ENCODE data around the gene DCP2. TPM values are rescaled to one million over a fixed set of nuclear protein-coding genes. Genes with fewer than 3 reads are reported as not detected.
A peak's percentile ranks its signal among the peaks of the same experiment; 100 is the strongest.

The DCP2 gene
- total RNA-seq, 1 donor from 2014 or later, result 96.1 TPM

DNA sequence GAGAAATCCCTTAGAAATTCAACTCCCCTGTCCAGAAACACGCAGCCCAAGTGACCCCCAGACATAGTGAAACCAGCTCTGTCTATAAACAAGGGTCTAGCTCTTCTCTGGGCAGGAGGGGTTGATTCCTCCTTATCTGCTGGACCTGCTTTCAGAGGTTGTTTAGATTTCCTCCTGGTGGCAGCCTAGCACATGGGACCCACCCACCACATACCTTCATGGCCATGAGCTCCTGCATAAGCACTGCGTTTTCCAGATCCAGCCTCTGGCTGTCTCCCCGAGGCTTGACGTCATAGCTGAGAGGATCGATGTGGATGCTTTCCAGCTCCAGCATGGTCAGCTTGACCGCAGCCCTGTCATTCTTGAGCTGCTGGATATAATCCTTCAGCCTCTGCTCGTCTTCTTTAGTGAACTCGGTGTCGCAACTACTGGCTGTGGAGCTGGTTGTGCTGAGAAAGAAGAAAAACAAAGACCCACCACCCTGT lies 77.0 kb downstream of the DCP2 start:
- Mint-ChIP-seq H3K27me3 (ENCODE audit: low read depth) (no peaks in the 10 kb centered on the region), H3K27ac (ENCODE audit: unreplicated experiment) (no peak overlapping the region), H3K36me3 (ENCODE audit: low read depth) (peaks cover 2% of the 10 kb centered on the region), H3K4me1 (peaks cover 15% of the 10 kb centered on the region), H3K9me3 (no peaks in the 10 kb centered on the region), H3K4me3 (no peak overlapping the region)
- TF ChIP-seq, protein P1, sequence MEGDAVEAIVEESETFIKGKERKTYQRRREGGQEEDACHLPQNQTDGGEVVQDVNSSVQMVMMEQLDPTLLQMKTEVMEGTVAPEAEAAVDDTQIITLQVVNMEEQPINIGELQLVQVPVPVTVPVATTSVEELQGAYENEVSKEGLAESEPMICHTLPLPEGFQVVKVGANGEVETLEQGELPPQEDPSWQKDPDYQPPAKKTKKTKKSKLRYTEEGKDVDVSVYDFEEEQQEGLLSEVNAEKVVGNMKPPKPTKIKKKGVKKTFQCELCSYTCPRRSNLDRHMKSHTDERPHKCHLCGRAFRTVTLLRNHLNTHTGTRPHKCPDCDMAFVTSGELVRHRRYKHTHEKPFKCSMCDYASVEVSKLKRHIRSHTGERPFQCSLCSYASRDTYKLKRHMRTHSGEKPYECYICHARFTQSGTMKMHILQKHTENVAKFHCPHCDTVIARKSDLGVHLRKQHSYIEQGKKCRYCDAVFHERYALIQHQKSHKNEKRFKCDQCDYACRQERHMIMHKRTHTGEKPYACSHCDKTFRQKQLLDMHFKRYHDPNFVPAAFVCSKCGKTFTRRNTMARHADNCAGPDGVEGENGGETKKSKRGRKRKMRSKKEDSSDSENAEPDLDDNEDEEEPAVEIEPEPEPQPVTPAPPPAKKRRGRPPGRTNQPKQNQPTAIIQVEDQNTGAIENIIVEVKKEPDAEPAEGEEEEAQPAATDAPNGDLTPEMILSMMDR (conservative IDR thresholded peaks at IDR 0.05), result no peak
- DNase-seq (ENCODE audit: low read depth, low spot score), result no peak

DNA sequence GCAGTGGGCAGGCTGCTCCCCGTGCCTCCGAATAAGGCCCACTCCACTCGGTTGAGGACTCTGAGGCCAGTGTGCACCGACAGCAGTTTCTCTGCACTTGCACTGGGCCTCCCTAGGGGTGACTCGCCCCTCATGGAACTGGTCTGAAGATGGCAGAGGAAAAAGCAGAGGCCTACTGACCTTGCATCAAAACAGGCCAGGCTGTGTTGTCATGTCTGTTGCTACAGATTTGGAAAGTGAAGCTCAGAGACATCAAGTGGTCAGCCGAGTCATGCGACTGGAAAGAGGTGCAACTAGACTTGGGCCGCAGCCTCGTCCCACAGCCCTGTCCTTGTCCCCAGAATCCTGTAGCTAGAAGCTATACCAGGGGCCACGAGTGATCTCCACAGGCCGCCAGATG lies 78.3 kb downstream of the DCP2 start:
- TF ChIP-seq, protein P1 (conservative IDR thresholded peaks at IDR 0.05), result no peak
- Mint-ChIP-seq H3K9me3 (no peaks in the 10 kb centered on the region), H3K27ac (ENCODE audit: unreplicated experiment) (peak overlapping the region; percentile 30), H3K27me3 (ENCODE audit: low read depth) (no peaks in the 10 kb centered on the region), H3K36me3 (ENCODE audit: low read depth) (peaks cover 2% of the 10 kb centered on the region), H3K4me3 (no peak overlapping the region), H3K4me1 (peaks cover 28% of the 10 kb centered on the region)
- DNase-seq (ENCODE audit: low read depth, low spot score), result no peak

DNA sequence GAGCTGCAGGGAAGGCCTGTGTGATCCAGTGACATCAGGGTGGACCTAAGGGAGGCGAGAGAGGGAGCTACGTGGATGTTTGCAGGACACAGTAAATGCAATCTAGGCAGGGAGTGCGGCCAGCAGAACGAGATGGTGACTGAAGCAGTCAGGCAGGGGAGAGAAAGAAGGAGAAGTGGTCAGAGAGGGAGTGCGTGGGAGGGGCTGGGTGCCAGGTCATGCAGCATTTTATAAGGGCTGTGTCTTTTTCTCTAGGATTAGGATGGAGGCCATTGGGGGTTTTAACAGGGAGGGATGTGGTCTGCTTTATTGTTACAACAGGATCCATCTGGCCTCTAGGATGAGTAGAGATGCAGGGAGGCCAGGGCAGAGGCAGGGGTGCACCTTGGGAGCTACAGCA lies 80.4 kb downstream of the DCP2 start:
- no peaks in the 10 kb centered on the region for H3K9me3 Mint-ChIP-seq
- H3K27me3 Mint-ChIP-seq (ENCODE audit: low read depth), result no peaks in the 10 kb centered on the region
- peaks cover 34% of the 10 kb centered on the region for H3K4me1 Mint-ChIP-seq
- H3K27ac Mint-ChIP-seq (ENCODE audit: unreplicated experiment), result no peak overlapping the region
- no peak for DNase-seq (ENCODE audit: low read depth, low spot score)
- no peak overlapping the region for H3K4me3 Mint-ChIP-seq
- TF ChIP-seq, protein P1 (conservative IDR thresholded peaks at IDR 0.05), result no peak
- H3K36me3 Mint-ChIP-seq (ENCODE audit: low read depth), result no peaks in the 10 kb centered on the region

DNA sequence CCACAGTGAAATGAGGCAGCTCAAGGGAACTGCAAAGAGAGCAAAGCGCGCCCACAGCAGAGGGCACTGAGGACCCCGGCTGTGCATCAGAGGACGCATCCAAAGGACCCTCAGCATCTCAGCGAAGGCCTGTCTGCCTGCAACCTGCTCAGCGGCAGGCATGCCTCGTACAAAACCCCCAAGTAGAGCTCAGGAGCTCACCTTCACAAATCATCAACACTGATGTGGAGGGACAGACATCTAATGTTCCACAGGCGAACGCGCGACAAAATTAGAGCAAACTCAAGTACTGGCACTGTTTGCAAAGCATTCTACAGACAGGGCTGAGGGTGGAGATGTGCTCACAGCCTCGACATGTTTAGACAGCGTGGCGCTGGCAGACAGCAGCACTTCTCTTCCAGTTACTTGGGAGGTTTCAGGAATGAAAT lies 81.0 kb downstream of the DCP2 start:
- Mint-ChIP-seq H3K27me3 (ENCODE audit: low read depth) (no peaks in the 10 kb centered on the region), H3K4me3 (no peak overlapping the region), H3K27ac (ENCODE audit: unreplicated experiment) (no peak overlapping the region), H3K36me3 (ENCODE audit: low read depth) (no peaks in the 10 kb centered on the region), H3K9me3 (no peaks in the 10 kb centered on the region), H3K4me1 (peaks cover 34% of the 10 kb centered on the region)
- TF ChIP-seq, protein P1 (conservative IDR thresholded peaks at IDR 0.05), result no peak
- no peak for DNase-seq (ENCODE audit: low read depth, low spot score)

DNA sequence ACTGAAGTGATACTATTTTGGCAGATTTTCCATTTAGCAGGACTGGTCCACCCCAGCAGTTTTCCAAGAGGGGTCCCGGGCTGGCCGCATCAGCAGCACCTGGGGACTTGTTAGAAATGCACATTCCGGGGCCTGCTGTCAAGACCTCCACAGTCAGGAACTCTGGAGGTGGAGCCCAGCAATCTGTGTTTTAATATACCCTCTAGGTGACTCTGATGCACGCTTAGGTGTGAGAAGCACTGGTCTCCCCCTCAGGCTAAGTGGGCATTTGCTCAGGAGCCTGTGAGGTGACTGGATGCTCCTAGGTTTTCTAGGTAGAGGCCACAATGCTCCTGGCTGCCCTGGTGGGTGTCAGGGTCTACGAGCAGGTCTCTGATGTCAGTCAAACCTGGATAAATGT lies 81.7 kb downstream of the DCP2 start:
- Mint-ChIP-seq H3K27ac (ENCODE audit: unreplicated experiment) (no peak overlapping the region), H3K4me3 (no peak overlapping the region), H3K36me3 (ENCODE audit: low read depth) (no peaks in the 10 kb centered on the region), H3K4me1 (peaks cover 34% of the 10 kb centered on the region), H3K27me3 (ENCODE audit: low read depth) (no peaks in the 10 kb centered on the region), H3K9me3 (no peaks in the 10 kb centered on the region)
- DNase-seq (ENCODE audit: low read depth, low spot score), result no peak
- TF ChIP-seq, protein P1 (conservative IDR thresholded peaks at IDR 0.05), result no peak
